ENCODE results near the gene GLYATL3.

DNA sequence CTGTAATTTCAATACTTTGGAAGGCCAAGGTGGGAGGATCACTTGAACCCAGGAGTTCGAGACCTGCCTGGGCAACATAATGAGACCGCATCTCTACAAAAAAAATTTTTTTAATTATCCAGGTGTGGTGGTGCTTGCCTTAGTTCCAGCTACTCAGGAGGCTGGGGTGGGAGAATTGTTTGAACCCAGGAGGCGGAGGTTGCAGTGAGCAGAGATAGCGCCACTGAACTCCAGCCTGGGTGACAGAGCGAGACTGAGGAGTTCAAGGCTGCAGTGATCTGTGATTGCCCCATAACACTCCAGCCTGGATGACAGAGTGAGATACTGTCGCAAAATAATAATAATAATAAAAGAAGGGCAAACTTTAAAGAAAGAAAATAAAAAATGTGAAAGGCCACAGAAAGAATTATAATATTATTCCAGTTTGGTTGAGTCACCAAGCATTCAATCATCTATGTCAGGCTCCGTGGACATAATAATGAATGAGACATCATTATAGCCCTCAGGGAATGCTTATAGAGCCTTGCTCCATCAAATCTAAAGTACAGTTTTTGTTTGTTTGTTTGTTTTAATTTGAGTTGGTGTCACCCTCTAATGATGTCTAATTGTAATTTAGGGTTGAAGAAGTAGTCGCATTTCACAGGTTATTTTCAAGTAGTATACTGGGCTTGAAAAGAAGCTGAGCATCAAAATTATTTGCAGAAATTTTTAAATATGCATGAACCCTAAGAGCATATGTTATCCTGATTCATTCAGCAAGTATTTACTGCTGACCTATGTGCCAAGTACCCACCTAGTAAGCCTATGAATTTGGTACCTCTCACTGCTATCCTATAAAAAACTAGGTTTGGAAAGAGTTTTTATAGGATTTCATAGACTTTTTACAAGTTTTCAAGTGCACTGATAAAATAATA lies 15.1 kb downstream of the GLYATL3 start:
- TF ChIP-seq, protein P1, sequence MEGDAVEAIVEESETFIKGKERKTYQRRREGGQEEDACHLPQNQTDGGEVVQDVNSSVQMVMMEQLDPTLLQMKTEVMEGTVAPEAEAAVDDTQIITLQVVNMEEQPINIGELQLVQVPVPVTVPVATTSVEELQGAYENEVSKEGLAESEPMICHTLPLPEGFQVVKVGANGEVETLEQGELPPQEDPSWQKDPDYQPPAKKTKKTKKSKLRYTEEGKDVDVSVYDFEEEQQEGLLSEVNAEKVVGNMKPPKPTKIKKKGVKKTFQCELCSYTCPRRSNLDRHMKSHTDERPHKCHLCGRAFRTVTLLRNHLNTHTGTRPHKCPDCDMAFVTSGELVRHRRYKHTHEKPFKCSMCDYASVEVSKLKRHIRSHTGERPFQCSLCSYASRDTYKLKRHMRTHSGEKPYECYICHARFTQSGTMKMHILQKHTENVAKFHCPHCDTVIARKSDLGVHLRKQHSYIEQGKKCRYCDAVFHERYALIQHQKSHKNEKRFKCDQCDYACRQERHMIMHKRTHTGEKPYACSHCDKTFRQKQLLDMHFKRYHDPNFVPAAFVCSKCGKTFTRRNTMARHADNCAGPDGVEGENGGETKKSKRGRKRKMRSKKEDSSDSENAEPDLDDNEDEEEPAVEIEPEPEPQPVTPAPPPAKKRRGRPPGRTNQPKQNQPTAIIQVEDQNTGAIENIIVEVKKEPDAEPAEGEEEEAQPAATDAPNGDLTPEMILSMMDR (optimal IDR thresholded peaks at IDR 0.05 in 1 of 3, IDR thresholded peaks at IDR 0.05 in 1 of 3, conservative IDR thresholded peaks at IDR 0.05 in 1 of 3; ENCODE audit: extremely low read depth in 1 of 3, insufficient read depth in 2 of 3, low read length in 3 of 3), result no peak
- no peak for TF ChIP-seq EZH2 (IDR thresholded peaks at IDR 0.05; ENCODE audit: low read length)

Data from keratinocyte (primary cell).